Activated T-helper 9 cell treated with anti-CD3 and anti-CD28 coated beads, Interleukin-2, amount 50 U/mL, for 16 hours (primary cell): ENCODE measurements around the gene RAVER2.
"Not testable (repeated sequence)": the region's sequence is repeated elsewhere in the genome, so short reads cannot be mapped to it uniquely, and the experiment has no call there.

Experiments used
- DNase-seq: peaks from one replicate; pipeline ENCODE4 v3.0.0-alpha.2; 2020; ENCODE audit warnings: low read depth

Gene RAVER2

DNA sequence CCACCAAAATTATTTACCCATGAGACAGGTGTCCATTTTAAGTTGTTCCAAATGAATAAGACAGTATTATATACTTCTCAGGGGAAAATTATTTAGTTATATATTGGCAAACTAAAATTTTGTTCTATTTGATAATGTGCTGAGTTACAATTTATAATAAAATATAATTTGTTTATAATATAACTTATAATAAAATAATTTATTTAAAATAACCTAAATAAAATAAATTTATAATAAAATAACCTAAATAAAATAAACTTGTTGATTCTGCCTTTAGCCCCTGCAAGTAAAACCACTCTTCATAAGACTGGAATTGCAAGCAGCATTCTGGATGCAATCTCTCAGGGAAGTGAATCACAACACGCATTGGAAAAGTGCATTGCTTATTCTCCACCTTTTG, 69.6 kb downstream of the RAVER2 start:
- no peak for DNase-seq

DNA sequence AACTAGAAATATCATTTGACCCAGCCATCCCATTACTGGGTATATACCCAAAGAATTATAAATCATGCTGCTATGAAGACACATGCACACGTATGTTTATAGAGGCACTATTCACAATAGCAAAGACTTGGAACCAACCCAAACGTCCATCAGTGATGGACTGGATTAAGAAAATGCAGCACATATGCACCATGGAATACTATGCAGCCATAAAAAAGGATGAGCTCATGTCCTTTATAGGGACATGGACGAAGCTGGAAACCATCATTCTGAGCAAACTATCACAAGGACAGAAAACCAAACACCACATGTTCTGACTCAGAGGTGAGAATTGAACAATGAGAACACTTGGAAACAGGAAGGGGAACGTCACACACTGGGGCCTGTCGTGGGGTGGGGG, 72.5 kb downstream of the RAVER2 start:
- DNase-seq = not testable (repeated sequence)

- DNase-seq = not testable (repeated sequence)
Observed at GRCh38 chr1:64820572-64820971, 75.7 kb downstream of the RAVER2 start.

- DNase-seq = no peak
Observed at GRCh38 chr1:64822621-64823020, 77.7 kb downstream of the RAVER2 start.

DNA sequence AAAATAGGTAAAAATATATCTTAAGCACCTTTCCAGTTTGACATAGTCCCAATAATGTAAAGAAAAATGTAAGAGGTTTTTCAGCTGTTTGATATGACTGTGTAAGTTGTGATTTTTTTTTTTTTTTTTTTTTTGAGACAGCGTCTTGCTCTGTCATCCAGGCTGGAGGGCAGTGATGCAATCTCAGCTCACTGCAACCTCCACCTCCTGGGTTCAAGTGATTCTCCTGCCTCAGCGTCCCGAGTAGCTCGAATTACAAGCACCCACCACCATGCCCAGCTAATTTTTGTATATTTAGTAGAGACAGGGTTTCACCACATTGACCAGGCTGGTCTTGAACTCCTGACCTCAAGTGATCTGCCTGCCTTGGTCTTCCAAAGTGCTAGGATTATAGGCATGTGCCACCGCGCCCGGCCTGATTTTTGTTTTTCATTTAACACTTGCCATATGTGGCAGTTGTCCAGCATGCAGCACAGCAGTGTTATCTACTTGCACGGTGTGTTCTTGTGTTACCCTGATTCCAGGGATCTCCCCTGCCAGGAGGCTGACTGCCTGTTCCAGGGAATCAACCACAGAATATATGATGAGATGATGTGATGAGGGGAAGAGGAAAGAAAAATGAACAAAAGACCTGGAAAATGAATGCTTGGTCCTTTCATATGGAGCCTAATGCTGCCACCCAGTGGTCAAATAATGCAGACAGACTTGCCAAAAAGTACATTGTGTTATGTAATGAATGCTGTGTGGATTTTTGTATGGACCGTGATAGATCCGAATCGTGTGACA, 79.0 kb downstream of the RAVER2 start:
- peak; percentile 23 for DNase-seq

DNA sequence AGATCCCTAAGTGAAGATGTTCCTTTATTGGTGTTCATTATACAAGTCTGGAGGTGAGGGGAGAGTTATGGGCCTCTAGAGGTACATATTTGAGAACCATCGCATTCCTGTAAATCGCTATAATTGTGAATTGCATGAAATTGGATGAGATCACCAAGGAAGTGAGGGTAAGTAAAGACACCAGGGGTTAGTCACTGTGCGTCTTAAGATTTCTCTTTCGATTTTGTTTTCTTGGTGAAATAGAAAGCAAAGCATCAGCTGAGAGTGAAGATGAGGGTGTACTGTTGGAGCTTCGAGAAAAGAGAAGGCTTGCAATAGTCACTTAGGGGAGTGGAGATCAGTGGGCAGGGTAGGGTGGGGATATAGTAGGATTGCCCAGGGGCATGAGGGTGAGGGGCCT, 82.1 kb downstream of the RAVER2 start:
- DNase-seq = no peak

DNA sequence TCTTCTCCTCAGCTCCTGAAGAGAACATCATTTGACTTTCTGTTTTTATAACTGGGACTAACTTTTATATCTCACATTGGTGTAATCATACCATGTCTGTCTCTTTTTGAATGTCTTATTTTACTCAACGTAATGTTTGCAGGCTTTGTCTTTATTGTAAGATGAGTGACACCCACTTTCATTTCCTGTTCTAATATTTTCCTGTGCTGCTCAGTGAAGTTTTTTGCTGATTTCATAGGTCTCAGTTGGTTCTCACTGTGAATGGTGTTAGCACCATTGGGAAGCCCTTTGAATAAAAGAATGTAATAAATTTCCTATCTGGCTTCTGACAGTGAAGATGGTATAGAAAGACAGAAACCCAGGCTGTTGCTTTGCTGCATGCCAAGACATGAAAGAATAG, 84.0 kb downstream of the RAVER2 start:
- no peak for DNase-seq

GRCh38 chr1:64829411-64830029, 84.6 kb downstream of the RAVER2 start:
- DNase-seq = no peak

- DNase-seq = no peak
Observed at GRCh38 chr1:64830030-64830651, 85.3 kb downstream of the RAVER2 start.

DNA sequence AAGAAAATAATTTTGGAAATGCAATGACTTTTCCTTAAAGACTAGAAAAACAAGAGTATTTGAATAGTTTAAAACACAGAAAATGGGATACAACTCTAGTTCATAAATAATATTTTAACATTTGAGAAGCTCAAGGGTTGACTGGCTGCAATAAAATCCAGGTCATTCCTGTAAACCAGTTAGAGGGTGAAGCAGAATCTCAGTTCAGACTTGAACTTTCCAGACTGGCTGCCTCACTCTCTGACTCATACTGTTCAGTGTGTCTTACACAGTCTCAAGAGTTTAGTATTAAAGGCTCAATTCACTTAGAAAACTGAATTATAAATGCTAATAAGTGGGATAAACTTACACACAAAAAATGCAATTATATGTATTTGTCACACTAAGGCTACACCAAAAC, 89.9 kb downstream of the RAVER2 start:
- DNase-seq = no peak

- no peak for DNase-seq
Observed at GRCh38 chr1:64836802-64837201, 91.9 kb downstream of the RAVER2 start.

DNA sequence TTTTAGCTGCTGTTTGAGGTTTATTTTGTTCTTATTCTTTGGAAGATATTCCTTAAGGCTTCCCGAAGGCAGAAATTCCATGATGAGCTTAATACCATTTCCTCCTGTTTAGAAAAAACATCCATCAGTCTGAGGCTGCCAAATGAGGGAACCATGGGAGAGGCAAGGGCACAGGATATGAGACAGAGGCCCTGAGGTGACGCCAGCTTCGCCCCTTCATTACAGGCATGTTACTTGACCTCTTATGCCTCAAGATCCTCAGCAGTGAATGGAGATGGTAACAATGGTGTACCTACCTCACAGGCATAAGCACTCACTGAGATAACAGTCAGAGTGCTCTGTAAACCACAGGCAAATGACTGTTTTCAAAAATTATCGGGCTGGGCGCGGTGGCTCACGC, 93.6 kb downstream of the RAVER2 start:
- DNase-seq = no peak

- DNase-seq = no peak
Observed at GRCh38 chr1:64839261-64839660, 94.4 kb downstream of the RAVER2 start.

- no peak for DNase-seq
Observed at GRCh38 chr1:64839732-64840405, 95.0 kb downstream of the RAVER2 start.

DNA sequence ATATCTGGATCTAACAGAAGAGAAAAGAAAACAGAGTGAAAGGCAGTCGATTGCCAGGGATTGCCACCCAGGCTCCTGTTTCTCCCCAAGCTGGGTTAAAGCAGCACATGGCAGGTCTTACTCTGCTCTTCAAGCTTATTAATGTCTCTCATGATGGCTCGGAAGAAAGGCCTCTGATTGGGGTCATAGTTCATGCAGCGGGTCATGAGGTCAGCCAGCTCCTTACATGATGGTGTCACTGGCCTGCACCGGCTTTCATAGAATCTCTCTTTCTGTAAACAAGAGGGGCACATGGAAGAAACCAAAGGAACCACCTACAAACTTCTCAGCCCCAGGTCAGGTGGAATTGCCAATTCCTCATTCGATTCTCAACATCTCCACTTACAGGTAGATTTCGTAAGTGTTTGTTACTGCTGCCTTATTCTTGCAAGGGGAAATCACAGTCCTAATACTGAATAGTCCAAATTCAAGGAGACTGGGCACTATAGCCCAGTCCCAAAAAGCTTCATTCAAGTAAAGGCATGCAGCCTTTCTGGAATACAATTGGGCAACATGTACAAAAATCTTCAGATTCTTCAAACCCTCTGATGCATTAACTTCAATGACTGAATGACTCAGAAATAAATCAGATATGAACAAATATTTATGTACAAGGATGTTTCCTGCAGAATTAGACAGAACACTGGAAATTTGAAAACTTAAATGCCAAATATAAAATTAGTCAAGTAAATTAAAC, 96.6 kb downstream of the RAVER2 start:
- no peak for DNase-seq

- DNase-seq = no peak
Observed at GRCh38 chr1:64842224-64842623, 97.3 kb downstream of the RAVER2 start.

- no peak for DNase-seq
Observed at GRCh38 chr1:64843675-64844074, 98.8 kb downstream of the RAVER2 start.

- DNase-seq = no peak
Observed at GRCh38 chr1:64844175-64844574, 99.3 kb downstream of the RAVER2 start.

- DNase-seq = no peak
Observed at GRCh38 chr1:64844609-64845008, 99.7 kb downstream of the RAVER2 start.

- DNase-seq = no peak
Observed at GRCh38 chr1:64845831-64846425, 101.1 kb downstream of the RAVER2 start.

GRCh38 chr1:64846573-64847430, 101.9 kb downstream of the RAVER2 start:
- no peak for DNase-seq
